WI38 (cell line): ENCODE measurements around the gene GALNT2.

Source experiments
- H3K4me3 ChIP-seq: 2 replicates; pipeline ENCODE4 v1.5.1; 2011; ENCODE audit warnings: low read depth, mild to moderate bottlenecking, control low read depth, low read length
- TF ChIP-seq, protein P1 (sequence below): IDR thresholded peaks from 2 replicates; pipeline ENCODE4 v1.5.1; 2012; ENCODE audit warnings: low read depth, mild to moderate bottlenecking, control low read depth, low read length

Gene GALNT2

DNA sequence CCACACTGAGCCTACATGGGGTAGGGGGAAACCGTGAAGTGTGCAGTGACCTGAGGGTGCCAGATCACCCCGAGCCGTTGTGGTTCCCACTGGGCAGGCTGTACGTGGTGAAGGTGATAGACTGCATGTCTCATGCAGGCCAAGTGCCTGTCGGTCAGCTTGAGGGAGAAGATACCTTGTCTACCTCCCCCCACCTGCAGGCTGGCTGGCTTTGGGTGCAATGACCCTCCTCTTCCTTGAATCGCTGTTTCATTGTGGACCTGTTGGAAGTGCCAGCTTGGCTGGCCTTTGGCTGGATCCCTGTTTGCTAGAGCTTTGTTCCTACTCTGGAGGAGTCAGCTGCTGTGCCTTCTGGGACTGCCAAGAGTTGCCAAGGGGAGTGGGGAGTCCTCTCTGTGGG lies 92.5 kb downstream of the GALNT2 start:
- no peak overlapping the region for H3K4me3 ChIP-seq

DNA sequence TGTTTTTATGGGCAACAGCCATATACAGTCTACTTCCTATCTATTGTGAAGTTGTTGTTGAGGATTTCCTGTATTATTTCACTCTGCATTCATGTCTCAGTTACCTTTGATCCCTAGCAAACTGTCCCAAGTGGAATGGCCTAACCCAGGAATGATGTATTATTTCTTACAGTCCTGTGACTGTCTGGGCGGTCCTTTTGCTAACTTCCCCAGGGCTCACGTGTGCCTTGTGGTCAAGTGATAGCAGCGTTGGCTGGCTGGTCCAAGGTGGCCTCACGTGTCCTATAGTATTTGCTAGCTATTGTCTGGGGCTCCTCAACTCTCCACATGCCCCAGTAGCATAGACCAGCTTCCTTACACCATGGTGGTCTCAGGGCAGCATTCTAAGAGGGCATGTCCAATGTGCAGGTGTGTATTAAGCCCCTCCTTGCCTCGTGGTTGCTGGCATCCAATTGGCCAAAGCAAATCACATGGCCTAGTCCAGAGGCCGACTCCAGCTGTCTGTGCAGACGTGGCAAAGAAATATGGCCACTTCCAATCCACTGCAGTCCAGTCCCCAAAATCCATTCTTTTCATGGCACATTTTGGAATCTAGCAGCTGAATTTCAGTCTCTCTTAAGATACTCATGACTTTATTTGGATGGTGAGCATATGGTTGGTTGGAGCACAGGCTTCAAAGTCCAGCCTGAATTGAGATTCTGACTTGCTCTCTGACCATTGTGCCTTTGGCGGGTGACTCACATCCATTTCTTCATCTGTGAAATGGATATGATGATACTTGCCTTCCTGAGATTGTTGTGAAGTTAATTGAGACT lies 94.1 kb downstream of the GALNT2 start:
- no peak overlapping the region for H3K4me3 ChIP-seq
- TF ChIP-seq, protein P1, sequence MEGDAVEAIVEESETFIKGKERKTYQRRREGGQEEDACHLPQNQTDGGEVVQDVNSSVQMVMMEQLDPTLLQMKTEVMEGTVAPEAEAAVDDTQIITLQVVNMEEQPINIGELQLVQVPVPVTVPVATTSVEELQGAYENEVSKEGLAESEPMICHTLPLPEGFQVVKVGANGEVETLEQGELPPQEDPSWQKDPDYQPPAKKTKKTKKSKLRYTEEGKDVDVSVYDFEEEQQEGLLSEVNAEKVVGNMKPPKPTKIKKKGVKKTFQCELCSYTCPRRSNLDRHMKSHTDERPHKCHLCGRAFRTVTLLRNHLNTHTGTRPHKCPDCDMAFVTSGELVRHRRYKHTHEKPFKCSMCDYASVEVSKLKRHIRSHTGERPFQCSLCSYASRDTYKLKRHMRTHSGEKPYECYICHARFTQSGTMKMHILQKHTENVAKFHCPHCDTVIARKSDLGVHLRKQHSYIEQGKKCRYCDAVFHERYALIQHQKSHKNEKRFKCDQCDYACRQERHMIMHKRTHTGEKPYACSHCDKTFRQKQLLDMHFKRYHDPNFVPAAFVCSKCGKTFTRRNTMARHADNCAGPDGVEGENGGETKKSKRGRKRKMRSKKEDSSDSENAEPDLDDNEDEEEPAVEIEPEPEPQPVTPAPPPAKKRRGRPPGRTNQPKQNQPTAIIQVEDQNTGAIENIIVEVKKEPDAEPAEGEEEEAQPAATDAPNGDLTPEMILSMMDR = no peak

More for the DNA sequence above, 92.5 kb downstream of the GALNT2 start:
- TF ChIP-seq, protein P1 = no peak

DNA sequence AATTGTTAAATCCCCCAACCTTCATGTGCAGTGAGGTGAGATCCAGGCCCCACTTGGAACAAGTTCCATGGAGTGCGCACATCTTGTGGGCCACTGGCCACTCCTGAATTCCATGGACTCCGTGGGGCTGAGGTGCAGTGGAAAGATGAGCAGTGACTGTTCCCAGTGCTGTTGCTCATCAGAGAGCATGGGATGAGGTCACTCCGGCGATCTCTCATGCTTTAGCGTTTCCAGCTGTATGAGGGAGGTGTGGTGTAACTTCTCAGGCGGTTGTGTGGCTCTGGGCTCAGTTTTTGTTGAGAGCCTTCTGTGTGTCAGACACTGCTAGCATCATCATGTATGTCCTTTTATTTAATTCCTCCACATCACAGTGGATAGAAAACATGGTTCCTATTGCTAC lies 96.2 kb downstream of the GALNT2 start:
- TF ChIP-seq, protein P1 = no peak
- no peak overlapping the region for H3K4me3 ChIP-seq

DNA sequence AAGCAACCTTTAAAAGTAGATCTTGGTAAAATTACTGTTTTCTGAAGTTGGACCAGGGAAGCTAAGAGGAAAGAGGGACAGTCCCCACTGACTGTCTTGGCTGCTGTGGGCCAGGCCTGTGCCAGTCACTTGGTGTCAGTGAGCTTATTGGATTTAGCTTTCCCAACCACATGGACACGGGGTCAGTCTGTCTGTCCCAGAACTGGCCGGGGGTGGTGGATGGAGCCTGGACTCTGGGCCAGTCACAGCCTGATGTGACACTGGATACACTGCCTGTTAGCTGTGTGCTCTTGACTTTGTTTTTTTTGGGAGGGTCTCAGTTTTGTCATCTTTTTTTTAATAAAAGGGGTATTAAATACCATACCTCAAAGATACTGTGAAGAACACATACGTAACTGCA lies 96.7 kb downstream of the GALNT2 start:
- TF ChIP-seq, protein P1 = no peak
- H3K4me3 ChIP-seq = no peak overlapping the region

DNA sequence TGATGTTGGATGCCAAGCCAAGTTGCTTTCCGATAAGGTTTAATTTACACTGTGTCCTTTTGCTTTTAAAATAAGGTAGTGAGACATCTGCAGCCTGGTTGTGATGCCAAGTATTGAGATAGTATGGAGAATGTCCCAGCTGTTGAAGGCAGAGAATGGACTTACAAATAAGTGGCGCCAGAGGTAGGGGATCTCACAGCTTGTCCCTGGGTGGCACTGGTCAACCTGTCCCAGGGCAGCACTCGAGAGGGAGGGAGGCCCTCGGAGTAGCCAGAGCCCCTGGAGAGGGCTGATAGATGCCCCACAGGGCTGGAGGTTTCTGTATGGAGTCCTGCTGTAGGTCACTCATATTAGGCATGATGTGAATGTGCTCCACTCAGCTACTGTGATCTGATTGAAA lies 98.5 kb downstream of the GALNT2 start:
- TF ChIP-seq, protein P1 = no peak
- H3K4me3 ChIP-seq = no peak overlapping the region

DNA sequence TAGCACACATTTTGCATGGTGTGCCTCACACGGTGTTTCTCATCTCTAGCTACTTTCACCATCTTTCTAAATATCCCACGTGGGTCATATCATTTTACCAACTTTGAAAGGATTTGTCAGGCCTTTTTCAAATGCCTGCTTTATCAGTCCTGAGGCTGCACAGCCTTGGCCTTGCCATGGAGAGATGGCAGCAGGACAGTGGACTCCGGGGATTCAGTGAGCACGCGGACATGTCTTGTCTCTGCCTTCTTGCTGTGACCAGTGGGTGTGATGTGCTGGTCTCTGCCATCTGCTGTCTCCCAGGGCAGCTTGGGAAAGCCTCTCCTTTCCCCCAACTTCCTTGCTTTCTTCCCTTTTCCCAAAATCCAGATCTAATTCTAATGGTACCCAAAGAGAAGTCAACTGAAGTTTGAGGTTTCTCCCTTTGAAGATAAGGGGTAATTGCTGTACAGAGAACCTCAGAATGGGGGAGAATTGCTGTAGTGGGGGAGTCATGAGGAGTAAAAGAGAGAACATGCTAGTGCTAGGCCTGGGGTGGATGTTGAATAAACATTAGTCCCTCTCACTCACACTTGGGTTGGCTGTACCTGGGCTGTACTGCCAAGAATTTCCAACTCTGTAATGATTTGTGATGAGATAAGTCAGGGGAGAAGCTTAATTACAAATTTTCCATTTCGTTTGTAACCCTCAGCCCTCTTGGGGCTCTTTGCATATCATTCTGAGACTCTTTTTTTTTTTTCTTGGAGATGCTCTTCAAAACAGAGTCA lies 99.5 kb downstream of the GALNT2 start:
- no peak overlapping the region for H3K4me3 ChIP-seq
- TF ChIP-seq, protein P1 = no peak

DNA sequence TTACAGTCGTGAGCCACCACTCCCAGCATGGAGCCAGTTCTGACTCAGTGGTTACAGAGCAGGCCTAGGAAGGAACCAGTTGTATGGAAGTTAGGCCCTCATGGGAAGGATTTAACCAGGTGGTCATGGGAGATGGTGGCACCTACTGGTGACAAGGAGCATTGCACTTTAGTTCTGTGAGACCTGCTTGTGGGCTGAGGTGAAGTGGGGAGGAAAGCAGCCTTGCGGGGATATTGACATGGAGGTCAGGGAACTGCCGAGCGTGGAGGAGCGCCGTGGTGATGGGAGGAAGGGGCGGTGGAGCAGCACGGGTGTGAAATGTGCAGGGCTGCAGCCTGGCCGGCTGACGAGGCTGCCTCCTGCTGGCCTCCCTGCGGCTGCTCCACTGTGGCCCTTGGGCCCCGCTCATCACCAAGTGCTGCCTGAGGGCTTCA lies 100.4 kb downstream of the GALNT2 start:
- H3K4me3 ChIP-seq = no peak overlapping the region
- TF ChIP-seq, protein P1 = peak; percentile 71
